PC-3 (cell line): ENCODE data around the gene SPC25. TPM values are rescaled to one million over a fixed set of nuclear protein-coding genes. Genes with fewer than 3 reads are reported as not detected.

Source experiments
- ATAC-seq: fragments of 200-7000 bp; cut with Tn5 transposase; 2 replicates; pipeline ENCODE4 v1.9.1; 2020; ENCODE audit warnings: mild to moderate bottlenecking, moderate library complexity
- BruUV-seq: library from RNA; stranded (reverse); fragments of 400-500 nt; replicated peaks from 2 replicates; lab custom pipeline; 2021; lab: Mats Ljungman, UMichigan
- CTCF ChIA-PET: fragments of 300-600 bp; sonication (Branson Sonifier 250); formaldehyde crosslinking; loops from one replicate; lab custom pipeline; 2022; ENCODE audit warnings: antibody characterized with exemption; lab: Charles Lee
- POLR2A ChIA-PET: fragments of 300-600 bp; sonication (Branson Sonifier 250); formaldehyde crosslinking; loops from one replicate; lab custom pipeline; 2022; ENCODE audit warnings: antibody characterized with exemption; ENCODE audit not compliant: unreplicated experiment; lab: Charles Lee
- DNase-seq: peaks from one replicate; pipeline ENCODE4 v3.0.0-alpha.2; 2015
- H2AFZ ChIP-seq: fragments of 300-600 bp; sonication (generic); 2 replicates; pipeline ENCODE4 v1.6.0; 2016; ENCODE audit warnings: antibody characterized with exemption, low read length
- H3F3A ChIP-seq: fragments of 300-600 bp; sonication (generic); one replicate; pipeline ENCODE4 v1.6.0; 2017; ENCODE audit warnings: antibody characterized with exemption, low read length, control low read depth, mild to moderate bottlenecking; ENCODE audit not compliant: unreplicated experiment
- H3K27ac ChIP-seq: fragments of 300-600 bp; sonication (generic); 2 replicates; pipeline ENCODE4 v1.5.1; 2016; ENCODE audit warnings: mild to moderate bottlenecking, low read length
- H3K27me3 ChIP-seq: fragments of 300-600 bp; sonication (generic); 2 replicates; pipeline ENCODE4 v1.6.1; 2016; ENCODE audit warnings: low read length, mixed read lengths
- H3K36me3 ChIP-seq: fragments of 300-600 bp; sonication (generic); 2 replicates; pipeline ENCODE4 v1.6.1; 2016; ENCODE audit warnings: low read depth, mixed run types, low read length, mixed read lengths
- H3K4me1 ChIP-seq: fragments of 300-600 bp; sonication (generic); 2 replicates; pipeline ENCODE4 v1.5.1; 2016; ENCODE audit warnings: low read length; ENCODE audit not compliant: insufficient read depth
- H3K4me2 ChIP-seq: fragments of 300-600 bp; sonication (generic); 2 replicates; pipeline ENCODE4 v1.6.0; 2016; ENCODE audit warnings: low read length
- H3K4me3 ChIP-seq: fragments of 300-600 bp; sonication (generic); 2 replicates; pipeline ENCODE4 v1.5.1; 2016; ENCODE audit warnings: mild to moderate bottlenecking, low read length, mixed read lengths
- H3K79me2 ChIP-seq: fragments of 300-600 bp; sonication (generic); 2 replicates; pipeline ENCODE4 v1.6.1; 2017; ENCODE audit warnings: low read length, mixed read lengths
- H3K9ac ChIP-seq: fragments of 300-600 bp; sonication (generic); 2 replicates; pipeline ENCODE4 v1.6.0; 2016; ENCODE audit warnings: mild to moderate bottlenecking, low read length
- H3K9me2 ChIP-seq: fragments of 300-600 bp; sonication (generic); replicated peaks from 2 replicates; pipeline ENCODE4 v1.6.1; 2016; ENCODE audit warnings: mixed run types, low read length, mixed read lengths
- H3K9me3 ChIP-seq: fragments of 300-600 bp; sonication (generic); 2 replicates; pipeline ENCODE4 v1.6.1; 2016; ENCODE audit warnings: low read length, mixed read lengths
- H4K20me1 ChIP-seq: fragments of 300-600 bp; sonication (generic); 2 replicates; pipeline ENCODE4 v1.6.1; 2016; ENCODE audit warnings: low read length, mixed read lengths
- EZH2 ChIP-seq: fragments of 300-600 bp; sonication (generic); IDR thresholded peaks from one replicate; pipeline ENCODE4 v1.6.1; 2017; ENCODE audit warnings: antibody characterized with exemption, mild to moderate bottlenecking, low read length; ENCODE audit not compliant: unreplicated experiment
- EZH2phosphoT487 ChIP-seq: fragments of 300-600 bp; sonication (generic); IDR thresholded peaks from 2 replicates; pipeline ENCODE4 v1.6.1; 2018; ENCODE audit warnings: mild to moderate bottlenecking, antibody characterized with exemption, low read length, borderline replicate concordance
- intact Hi-C: fragments of 100-400 bp; cut with micrococcal nuclease; formaldehyde crosslinking; loops from 2 replicates; pipeline ENCODE4 v1.9.0; 2023
- total RNA-seq: library from RNA; depleted of rRNA; stranded (reverse); fragments of >200 nt; gene quantifications from 2 replicates; pipeline ENCODE4 v1.2.3, GENCODE V29; 2014
- TF ChIP-seq, protein P1 (sequence below): fragments of 300-600 bp; sonication (generic); conservative IDR thresholded peaks from 2 replicates; pipeline ENCODE4 v1.5.1; 2017; ENCODE audit warnings: antibody characterized with exemption, low read depth, mild to moderate bottlenecking, low read length

Gene SPC25
- total RNA-seq, 1 experiment from 2014 or later, result 11.1 TPM

DNA sequence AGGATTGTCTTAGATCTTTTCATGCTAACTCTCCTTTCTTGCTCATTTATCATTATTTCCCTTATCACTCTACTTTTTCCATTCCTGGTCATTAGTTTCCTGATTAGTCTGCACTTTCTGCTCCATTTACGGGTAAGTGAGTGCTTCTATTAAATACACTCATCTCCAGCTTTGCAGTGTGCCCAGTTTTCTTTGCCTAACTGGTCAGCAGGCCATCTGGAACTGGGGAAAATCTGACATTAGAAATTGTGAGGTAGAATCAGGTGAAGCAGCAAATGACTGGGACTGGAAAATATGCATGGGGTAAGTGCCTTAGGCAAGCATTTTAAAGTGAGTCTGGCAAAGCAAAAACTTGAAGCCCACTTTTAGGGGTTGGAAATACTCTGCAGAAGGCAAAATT is 40.0 kb upstream of the SPC25 start:
- ChIA-PET POLR2A (no interaction called here), CTCF (no interaction called here)
- DNase-seq (no peak), ATAC-seq (no peak)
- Histone ChIP-seq H3K4me3 (no peak overlapping the region), H3K9ac (no peak overlapping the region), H2AFZ (no peak overlapping the region), H3K9me2 (no peaks in the 10 kb centered on the region), H3K9me3 (no peaks in the 10 kb centered on the region), H3K36me3 (no peaks in the 10 kb centered on the region), H3K79me2 (no peaks in the 10 kb centered on the region), H3K4me2 (no peak overlapping the region), H3K4me1 (no peaks in the 10 kb centered on the region), H4K20me1 (no peaks in the 10 kb centered on the region), H3K27me3 (peaks cover 25% of the 10 kb centered on the region), H3F3A (no peaks in the 10 kb centered on the region), H3K27ac (no peak overlapping the region)
- no TSS peak for BruUV-seq
- intact Hi-C loops, result no loop called here
- TF ChIP-seq, protein P1, sequence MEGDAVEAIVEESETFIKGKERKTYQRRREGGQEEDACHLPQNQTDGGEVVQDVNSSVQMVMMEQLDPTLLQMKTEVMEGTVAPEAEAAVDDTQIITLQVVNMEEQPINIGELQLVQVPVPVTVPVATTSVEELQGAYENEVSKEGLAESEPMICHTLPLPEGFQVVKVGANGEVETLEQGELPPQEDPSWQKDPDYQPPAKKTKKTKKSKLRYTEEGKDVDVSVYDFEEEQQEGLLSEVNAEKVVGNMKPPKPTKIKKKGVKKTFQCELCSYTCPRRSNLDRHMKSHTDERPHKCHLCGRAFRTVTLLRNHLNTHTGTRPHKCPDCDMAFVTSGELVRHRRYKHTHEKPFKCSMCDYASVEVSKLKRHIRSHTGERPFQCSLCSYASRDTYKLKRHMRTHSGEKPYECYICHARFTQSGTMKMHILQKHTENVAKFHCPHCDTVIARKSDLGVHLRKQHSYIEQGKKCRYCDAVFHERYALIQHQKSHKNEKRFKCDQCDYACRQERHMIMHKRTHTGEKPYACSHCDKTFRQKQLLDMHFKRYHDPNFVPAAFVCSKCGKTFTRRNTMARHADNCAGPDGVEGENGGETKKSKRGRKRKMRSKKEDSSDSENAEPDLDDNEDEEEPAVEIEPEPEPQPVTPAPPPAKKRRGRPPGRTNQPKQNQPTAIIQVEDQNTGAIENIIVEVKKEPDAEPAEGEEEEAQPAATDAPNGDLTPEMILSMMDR, result no peak
- TF ChIP-seq EZH2phosphoT487 (no peak), EZH2 (no peak)

DNA sequence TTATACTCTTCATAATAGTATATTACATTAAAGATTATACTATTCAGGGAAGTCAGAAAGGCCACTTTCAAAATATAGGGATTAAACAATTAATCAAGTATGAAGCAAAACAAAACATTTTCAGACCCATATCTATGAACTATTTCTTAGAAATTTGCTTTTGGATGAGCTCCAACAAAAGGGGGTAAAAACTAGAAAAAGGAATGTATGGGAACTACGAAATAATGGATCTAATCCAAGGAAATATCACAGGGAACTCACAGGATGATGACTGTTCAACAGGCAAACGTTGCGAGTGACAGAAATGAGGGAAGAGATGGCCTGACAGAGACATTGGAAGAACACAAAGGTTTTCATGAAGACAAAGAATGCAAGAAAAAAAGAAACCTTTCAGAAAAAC is 38.8 kb upstream of the SPC25 start:
- intact Hi-C loops, result no loop called here
- Histone ChIP-seq H3K27ac (no peak overlapping the region), H3K27me3 (peaks cover 28% of the 10 kb centered on the region), H3K36me3 (no peaks in the 10 kb centered on the region), H3K9ac (no peak overlapping the region), H3K4me2 (no peak overlapping the region), H4K20me1 (no peaks in the 10 kb centered on the region), H3K9me3 (no peaks in the 10 kb centered on the region), H2AFZ (no peak overlapping the region), H3F3A (no peaks in the 10 kb centered on the region), H3K9me2 (no peaks in the 10 kb centered on the region), H3K79me2 (no peaks in the 10 kb centered on the region), H3K4me1 (no peaks in the 10 kb centered on the region), H3K4me3 (no peak overlapping the region)
- no peak for DNase-seq
- no TSS peak for BruUV-seq
- ChIA-PET CTCF (no interaction called here), POLR2A (interaction anchor here (0.5 kb wide), 1 partner anchor 166 kb away, joined by 3 read pairs; no protein-coding TSS in a partner anchor)
- TF ChIP-seq, protein P1, result no peak
- TF ChIP-seq EZH2phosphoT487, result no peak
- no peak for TF ChIP-seq EZH2
- ATAC-seq, result no peak

DNA sequence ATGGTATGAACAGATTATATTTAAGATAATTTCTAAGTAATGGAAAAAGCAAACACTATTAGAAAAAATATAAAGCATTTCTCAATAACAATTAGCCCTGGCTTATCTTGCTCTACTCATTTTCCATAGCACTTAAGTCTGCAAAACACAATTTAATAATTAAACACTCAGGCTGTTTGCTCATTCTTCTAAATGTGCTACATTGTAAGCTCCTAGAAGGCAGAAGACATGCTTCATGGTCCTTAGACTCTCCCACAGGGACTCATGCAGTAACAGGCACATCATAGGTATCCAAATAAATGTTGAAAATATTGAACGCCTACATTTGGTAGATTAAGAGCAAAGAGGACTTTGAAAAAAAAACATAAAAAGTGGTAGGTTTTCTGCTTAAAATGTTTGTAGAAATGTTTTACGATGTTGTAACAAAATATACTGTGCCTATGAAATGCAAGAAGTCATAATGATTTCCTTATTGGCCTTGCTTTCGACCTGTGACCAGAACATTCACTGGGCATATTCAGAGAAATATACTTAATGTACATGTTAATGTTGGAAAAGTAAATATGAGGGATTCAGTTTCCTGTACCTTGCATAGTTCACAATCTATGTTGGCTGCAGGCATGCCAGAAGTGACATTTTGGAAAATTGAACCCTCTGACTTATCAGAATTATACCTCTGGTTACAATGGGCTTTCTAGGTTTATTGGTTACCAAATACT is 38.0 kb upstream of the SPC25 start:
- no peaks in the 10 kb centered on the region for H3K9me3 ChIP-seq
- no peaks in the 10 kb centered on the region for H3K79me2 ChIP-seq
- intact Hi-C loops, result no loop called here
- DNase-seq (no peak), ATAC-seq (no peak)
- no peak overlapping the region for H3K4me2 ChIP-seq
- no peaks in the 10 kb centered on the region for H3K4me1 ChIP-seq
- no TSS peak for BruUV-seq
- H3K4me3 ChIP-seq, result no peak overlapping the region
- no peak overlapping the region for H3K27ac ChIP-seq
- no peak overlapping the region for H3K9ac ChIP-seq
- peaks cover 35% of the 10 kb centered on the region for H3K27me3 ChIP-seq
- CTCF ChIA-PET, result no interaction called here
- POLR2A ChIA-PET, result interaction anchor here (0.5 kb wide), 1 partner anchor 167 kb away, joined by 3 read pairs; no protein-coding TSS in a partner anchor
- no peak overlapping the region for H2AFZ ChIP-seq
- no peaks in the 10 kb centered on the region for H3K9me2 ChIP-seq
- no peaks in the 10 kb centered on the region for H4K20me1 ChIP-seq
- TF ChIP-seq EZH2phosphoT487 (no peak), EZH2 (no peak)
- TF ChIP-seq, protein P1, result no peak
- no peaks in the 10 kb centered on the region for H3F3A ChIP-seq
- no peaks in the 10 kb centered on the region for H3K36me3 ChIP-seq
